Endodermal cell (in vitro differentiated cells): Measurements from ENCODE around the gene DRAXIN. TPM values are rescaled to one million over a fixed set of nuclear protein-coding genes. Genes with fewer than 3 reads are reported as not detected.

Experiments
- DNase-seq: peaks from one replicate; pipeline ENCODE4 v3.0.0-alpha.2; 2017
- H3K27ac ChIP-seq: 2 replicates; pipeline ENCODE4 v1.5.1; 2013; ENCODE audit warnings: mild to moderate bottlenecking, low read depth, low read length, moderate library complexity
- H3K27me3 ChIP-seq: 2 replicates; pipeline ENCODE4 v1.6.1; 2013; ENCODE audit warnings: mild to moderate bottlenecking, low read length, moderate library complexity; ENCODE audit not compliant: insufficient read depth, control insufficient read depth, poor library complexity, severe bottlenecking
- H3K36me3 ChIP-seq: 2 replicates; pipeline ENCODE4 v1.7.0; 2013; ENCODE audit warnings: mild to moderate bottlenecking, low read length, moderate library complexity; ENCODE audit not compliant: control insufficient read depth, insufficient read depth
- H3K4me1 ChIP-seq: one replicate; pipeline ENCODE4 v1.7.0; 2013; ENCODE audit warnings: low read length; ENCODE audit not compliant: control insufficient read depth, insufficient read depth
- H3K4me3 ChIP-seq: 2 replicates; pipeline ENCODE4 v1.5.1; 2013; ENCODE audit warnings: mild to moderate bottlenecking, low read length, moderate library complexity
- H3K9ac ChIP-seq: 2 replicates; pipeline ENCODE4 v1.6.1; 2013; ENCODE audit warnings: mild to moderate bottlenecking, low read length, moderate library complexity; ENCODE audit not compliant: poor library complexity, severe bottlenecking; ENCODE audit errors: extremely low read depth
- H3K9me3 ChIP-seq: 2 replicates; pipeline ENCODE4 v1.6.1; 2013; ENCODE audit warnings: mild to moderate bottlenecking, low read length, moderate library complexity; ENCODE audit not compliant: control insufficient read depth
- H3K27ac Mint-ChIP-seq: 2 replicates; pipeline ENCODE4 v1.8.0; 2020; ENCODE audit warnings: mixed read lengths
- H3K27me3 Mint-ChIP-seq: 2 replicates; pipeline ENCODE4 v1.8.0; 2021; ENCODE audit warnings: mild to moderate bottlenecking, mixed read lengths; ENCODE audit not compliant: insufficient read depth
- H3K36me3 Mint-ChIP-seq: 2 replicates; pipeline ENCODE4 v1.8.0; 2020; ENCODE audit warnings: low read depth, mixed read lengths
- H3K4me1 Mint-ChIP-seq: 2 replicates; pipeline ENCODE4 v1.8.0; 2020; ENCODE audit warnings: mixed read lengths
- H3K4me3 Mint-ChIP-seq: 2 replicates; pipeline ENCODE4 v1.8.0; 2020; ENCODE audit warnings: mild to moderate bottlenecking, moderate library complexity, mixed read lengths
- H3K9me3 Mint-ChIP-seq: 2 replicates; pipeline ENCODE4 v1.8.0; 2020; ENCODE audit warnings: mild to moderate bottlenecking, mixed read lengths
- WGBS, 2 experiments: methylation state at CpG; one replicate each; pipeline versions ENCODE4 v1.1.5 to v1.1.7; 2013; ENCODE audit warnings: missing lambda C conversion rate in 2 of 2, mixed read lengths in 1 of 2; ENCODE audit not compliant: insufficient coverage in 1 of 2, insufficient read length in 1 of 2; 5-methylcytosine and 5-hydroxymethylcytosine counted together
- total RNA-seq, 2 donors: library from RNA; stranded (reverse); fragmentation: NEBNext Ultra II Directional in 1 of 2; extraction: Animal tissue kit (Norgen Biotek cat#: 25700) in 1 of 2; gene quantifications; 2 replicates in 1 of 2; 3 replicates in 1 of 2; pipeline ENCODE4 v1.2.1, GENCODE V29; 2021
- TF ChIP-seq, protein P1 (sequence below): fragments of 200-600 bp; sonication (generic); conservative IDR thresholded peaks from 2 replicates; pipeline ENCODE4 v1.5.0; 2021; ENCODE audit warnings: antibody characterized with exemption, mild to moderate bottlenecking

DRAXIN gene
- total RNA-seq, 2 donors from 2014 or later = 5.4 to 6.0 TPM

DNA sequence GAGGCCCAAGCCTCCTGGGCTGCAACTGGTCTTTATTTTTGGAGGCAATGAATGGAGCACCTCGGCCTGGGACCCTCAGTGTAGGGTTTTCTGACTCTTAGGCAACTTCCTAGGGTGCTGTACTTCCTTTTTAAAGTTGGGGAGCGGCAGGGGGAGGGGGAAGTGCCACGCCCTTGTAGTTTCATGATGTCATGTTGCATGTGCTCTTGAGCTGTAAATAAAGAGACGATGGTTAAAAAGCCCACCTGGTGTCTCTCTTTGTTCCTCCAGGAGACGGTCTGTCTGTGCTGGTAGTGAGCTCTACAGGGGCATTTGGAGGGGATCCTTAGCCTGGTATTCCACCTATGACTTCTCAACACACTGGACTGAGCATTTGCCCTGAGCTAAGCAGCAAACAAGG lies 34.1 kb downstream of the DRAXIN start:
- Histone ChIP-seq H3K27ac (no peak overlapping the region), H3K9me3 (no peaks in the 10 kb centered on the region), H3K4me1 (no peaks in the 10 kb centered on the region), H3K4me3 (no peak overlapping the region), H3K36me3 (no peaks in the 10 kb centered on the region), H3K27me3 (no peaks in the 10 kb centered on the region), H3K9ac (no peak overlapping the region)
- 61 to 81% methylated on average over 4 to 5 of the region's 5 CpGs for WGBS, 2 experiments
- Mint-ChIP-seq H3K36me3 (no peaks in the 10 kb centered on the region), H3K9me3 (no peaks in the 10 kb centered on the region), H3K27me3 (no peaks in the 10 kb centered on the region), H3K4me1 (peaks cover 23% of the 10 kb centered on the region), H3K4me3 (no peak overlapping the region), H3K27ac (peak overlapping the region; percentile 48)
- no peak for DNase-seq
- TF ChIP-seq, protein P1, sequence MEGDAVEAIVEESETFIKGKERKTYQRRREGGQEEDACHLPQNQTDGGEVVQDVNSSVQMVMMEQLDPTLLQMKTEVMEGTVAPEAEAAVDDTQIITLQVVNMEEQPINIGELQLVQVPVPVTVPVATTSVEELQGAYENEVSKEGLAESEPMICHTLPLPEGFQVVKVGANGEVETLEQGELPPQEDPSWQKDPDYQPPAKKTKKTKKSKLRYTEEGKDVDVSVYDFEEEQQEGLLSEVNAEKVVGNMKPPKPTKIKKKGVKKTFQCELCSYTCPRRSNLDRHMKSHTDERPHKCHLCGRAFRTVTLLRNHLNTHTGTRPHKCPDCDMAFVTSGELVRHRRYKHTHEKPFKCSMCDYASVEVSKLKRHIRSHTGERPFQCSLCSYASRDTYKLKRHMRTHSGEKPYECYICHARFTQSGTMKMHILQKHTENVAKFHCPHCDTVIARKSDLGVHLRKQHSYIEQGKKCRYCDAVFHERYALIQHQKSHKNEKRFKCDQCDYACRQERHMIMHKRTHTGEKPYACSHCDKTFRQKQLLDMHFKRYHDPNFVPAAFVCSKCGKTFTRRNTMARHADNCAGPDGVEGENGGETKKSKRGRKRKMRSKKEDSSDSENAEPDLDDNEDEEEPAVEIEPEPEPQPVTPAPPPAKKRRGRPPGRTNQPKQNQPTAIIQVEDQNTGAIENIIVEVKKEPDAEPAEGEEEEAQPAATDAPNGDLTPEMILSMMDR = no peak

DNA sequence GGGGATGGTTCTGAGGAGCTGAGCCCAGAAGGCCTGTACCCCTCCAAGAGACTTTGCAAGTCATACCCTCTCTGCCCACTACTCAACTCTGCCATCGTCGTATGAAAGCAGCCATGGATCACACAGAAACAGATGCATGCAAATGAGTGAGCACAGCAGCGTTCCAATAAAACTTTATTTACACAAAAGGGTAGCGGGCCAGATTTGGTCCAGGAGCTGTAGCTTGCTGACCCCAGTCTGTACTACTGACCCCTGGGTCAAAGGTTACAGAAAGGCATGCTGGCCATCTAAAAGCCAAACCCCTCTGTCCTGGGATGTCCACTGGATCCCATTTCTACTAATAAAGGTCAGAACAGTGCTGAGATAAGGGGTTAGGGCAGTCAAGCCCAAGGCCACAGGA lies 35.6 kb downstream of the DRAXIN start:
- Mint-ChIP-seq H3K4me3 (no peak overlapping the region), H3K36me3 (no peaks in the 10 kb centered on the region), H3K9me3 (no peaks in the 10 kb centered on the region), H3K27ac (no peak overlapping the region), H3K4me1 (peaks cover 30% of the 10 kb centered on the region), H3K27me3 (no peaks in the 10 kb centered on the region)
- TF ChIP-seq, protein P1 = no peak
- Histone ChIP-seq H3K36me3 (no peaks in the 10 kb centered on the region), H3K9me3 (no peaks in the 10 kb centered on the region), H3K27ac (no peak overlapping the region), H3K4me3 (no peak overlapping the region), H3K4me1 (no peaks in the 10 kb centered on the region), H3K27me3 (no peaks in the 10 kb centered on the region), H3K9ac (no peak overlapping the region)
- no peak for DNase-seq
- WGBS, 2 experiments = 95 to 100% methylated on average over 2 to 4 of the region's 4 CpGs

DNA sequence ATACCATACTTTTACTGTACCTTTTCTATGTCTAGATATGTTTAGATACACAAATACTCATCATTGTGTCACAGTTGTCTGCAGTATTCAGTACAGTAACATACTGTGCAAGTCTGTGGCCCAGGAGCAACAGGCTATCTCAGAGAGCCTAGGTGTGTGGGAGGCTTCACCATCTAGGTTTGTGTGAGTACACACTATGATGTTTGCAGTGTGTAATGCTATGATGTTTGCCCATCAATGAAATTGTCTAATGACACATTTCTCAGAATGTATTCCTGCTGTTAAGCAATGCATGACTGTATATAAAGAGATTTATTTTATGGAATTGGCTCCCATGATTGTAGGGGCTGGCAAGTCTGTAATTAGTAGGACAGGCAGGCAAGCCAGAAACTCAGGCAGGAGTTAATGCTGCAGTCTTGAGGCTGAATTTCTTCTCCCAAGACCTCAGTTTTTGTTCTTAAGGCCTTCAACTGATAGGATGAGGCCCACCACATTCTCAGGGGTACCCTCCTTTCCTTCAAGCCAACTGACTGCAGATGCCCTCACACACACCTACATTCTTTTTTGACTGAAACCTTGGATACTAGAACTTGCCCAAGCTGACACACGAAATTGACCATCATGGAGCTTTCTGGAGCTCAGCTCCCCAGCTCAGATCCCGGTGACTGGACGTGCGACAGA lies 36.8 kb downstream of the DRAXIN start:
- Mint-ChIP-seq H3K4me1 (peaks cover 30% of the 10 kb centered on the region), H3K27me3 (no peaks in the 10 kb centered on the region), H3K27ac (no peak overlapping the region), H3K9me3 (no peaks in the 10 kb centered on the region), H3K36me3 (no peaks in the 10 kb centered on the region), H3K4me3 (no peak overlapping the region)
- no peak overlapping the region for H3K4me3 ChIP-seq
- no peak overlapping the region for H3K27ac ChIP-seq
- no peaks in the 10 kb centered on the region for H3K27me3 ChIP-seq
- no peak overlapping the region for H3K9ac ChIP-seq
- H3K9me3 ChIP-seq = no peaks in the 10 kb centered on the region
- WGBS, 2 experiments = 96 to 100% methylated on average over 4 of the region's 4 CpGs
- TF ChIP-seq, protein P1 = no peak
- DNase-seq = no peak
- H3K36me3 ChIP-seq = no peaks in the 10 kb centered on the region
- H3K4me1 ChIP-seq = no peaks in the 10 kb centered on the region
